GM18511 (cell line): ENCODE measurements around the gene CHST5.
"Not testable (repeated sequence)": the region's sequence is repeated elsewhere in the genome, so short reads cannot be mapped to it uniquely, and the experiment has no call there.

Experiments used
- ATAC-seq: cut with Tn5 transposase; IDR thresholded peaks from one replicate; pipeline ENCODE4 v1.9.1; 2021; ENCODE audit warnings: mild to moderate bottlenecking, moderate library complexity; ENCODE audit not compliant: unreplicated experiment

CHST5 gene

GRCh38 chr16:75514296-75514695 lies 21.6 kb downstream of the CHST5 start:
- ATAC-seq = no peak

- no peak for ATAC-seq
These were observed 29.3 kb downstream of the CHST5 start for GRCh38 chr16:75506574-75506973.

GRCh38 chr16:75506107-75506506 lies 29.8 kb downstream of the CHST5 start:
- no peak for ATAC-seq

GRCh38 chr16:75503801-75504200 lies 32.1 kb downstream of the CHST5 start:
- ATAC-seq = no peak

- ATAC-seq = no peak
These were observed 32.8 kb downstream of the CHST5 start for GRCh38 chr16:75502916-75503605.

- not testable (repeated sequence) for ATAC-seq
These were observed 34.1 kb downstream of the CHST5 start for GRCh38 chr16:75501820-75502219.

GRCh38 chr16:75501359-75501758 lies 34.5 kb downstream of the CHST5 start:
- ATAC-seq = no peak

GRCh38 chr16:75498605-75499322 lies 37.1 kb downstream of the CHST5 start:
- ATAC-seq = not testable (repeated sequence)

GRCh38 chr16:75497558-75497957 lies 38.4 kb downstream of the CHST5 start:
- no peak for ATAC-seq

- peak; percentile 83 for ATAC-seq
These were observed 40.7 kb downstream of the CHST5 start, which contains the start of gene CHST6 for GRCh38 chr16:75495076-75495674. TSS of gene CHST6 (minus strand) at chr16:75495441. CDS start at chr16:75479828, 15,613 bp downstream.

- ATAC-seq = no peak
These were observed 41.2 kb downstream of the CHST5 start for GRCh38 chr16:75494661-75495075.

GRCh38 chr16:75494184-75494583 lies 41.7 kb downstream of the CHST5 start:
- ATAC-seq = no peak

GRCh38 chr16:75491876-75492275 lies 44.0 kb downstream of the CHST5 start:
- ATAC-seq = no peak

- no peak for ATAC-seq
These were observed 47.6 kb downstream of the CHST5 start for GRCh38 chr16:75488322-75488721.

GRCh38 chr16:75486676-75487313 lies 49.1 kb downstream of the CHST5 start:
- peak; percentile 57 for ATAC-seq

GRCh38 chr16:75486014-75486675 lies 49.8 kb downstream of the CHST5 start:
- peak; percentile 5 for ATAC-seq

GRCh38 chr16:75485230-75486013 lies 50.5 kb downstream of the CHST5 start:
- peak; percentile 73 for ATAC-seq

GRCh38 chr16:75483222-75483621 lies 52.7 kb downstream of the CHST5 start:
- no peak for ATAC-seq

GRCh38 chr16:75482434-75483205 lies 53.3 kb downstream of the CHST5 start:
- ATAC-seq = no peak
